HEK293T (cell line): ENCODE data around the gene CHD5.

ENCODE experiments used
- FOXK2 ChIP-seq: fragments of 450-650 bp; IDR thresholded peaks from 2 replicates; pipeline ENCODE4 v1.6.1; 2016; ENCODE audit warnings: mild to moderate bottlenecking
- NFRKB ChIP-seq: fragments of 450-650 bp; IDR thresholded peaks from 2 replicates; pipeline ENCODE4 v1.6.1; 2016; ENCODE audit warnings: mild to moderate bottlenecking, moderate library complexity
- SP1 ChIP-seq: fragments of 450-650 bp; IDR thresholded peaks from 2 replicates; pipeline ENCODE4 v1.6.1; 2017
- ZNF384 ChIP-seq: fragments of 450-650 bp; IDR thresholded peaks from 2 replicates; pipeline ENCODE4 v1.6.1; 2016

- no peak for TF ChIP-seq ZNF384
- no peak for TF ChIP-seq SP1
- no peak for TF ChIP-seq NFRKB
- TF ChIP-seq FOXK2: no peak
These were observed 87.0 kb downstream of the CHD5 start for GRCh38 chr1:6093071-6093470.
